ENCODE measurements around the gene NCS1.
"Not testable (repeated sequence)": the region's sequence is repeated elsewhere in the genome, so short reads cannot be mapped to it uniquely, and the experiment has no call there.

Gene NCS1

DNA sequence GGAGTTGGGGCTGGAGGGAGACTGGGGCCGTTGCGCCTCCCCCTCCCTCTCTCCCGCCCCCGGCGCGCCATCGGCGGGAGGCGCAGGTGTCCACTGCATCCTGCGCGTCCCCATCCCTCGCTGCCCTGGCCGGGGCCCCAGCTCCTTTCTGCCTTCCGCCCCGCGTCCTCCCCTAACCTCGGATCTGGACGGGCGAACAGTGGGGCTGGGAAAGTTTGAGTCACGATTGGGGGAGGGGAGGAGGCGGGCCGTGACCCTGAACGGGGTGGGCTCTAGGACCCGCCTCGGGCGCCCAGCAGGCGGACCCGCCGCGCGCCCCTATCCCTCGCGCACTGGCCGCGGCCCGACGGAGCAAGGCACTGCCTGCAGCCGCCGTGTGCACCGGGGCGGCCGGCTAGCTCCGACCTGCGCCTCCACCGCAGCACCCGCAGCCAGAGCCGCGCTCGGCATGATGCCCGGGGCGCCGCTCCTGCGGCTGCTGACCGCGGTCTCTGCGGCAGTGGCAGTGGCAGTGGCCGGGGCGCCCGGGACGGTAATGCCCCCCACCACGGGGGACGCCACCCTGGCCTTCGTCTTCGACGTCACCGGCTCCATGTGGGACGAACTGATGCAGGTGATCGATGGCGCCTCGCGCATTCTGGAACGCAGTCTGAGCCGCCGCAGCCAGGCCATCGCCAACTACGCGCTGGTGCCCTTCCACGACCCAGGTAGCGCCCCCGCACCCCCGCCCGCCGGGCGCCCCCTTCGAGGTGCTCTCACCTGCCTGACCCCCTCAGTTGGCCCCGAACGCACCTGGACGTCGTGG, 93.4 kb downstream of the NCS1 start, which contains the start of gene HMCN2:
TSS of gene HMCN2 (plus strand) at position 330 of the 805 bp plus-strand sequence. CDS start at position 449, 119 bp downstream.
- DNase-seq = no peak

- DNase-seq = no peak
These were observed 94.3 kb downstream of the NCS1 start for GRCh38 chr9:130266236-130267098.

GRCh38 chr9:130267930-130268329, 95.7 kb downstream of the NCS1 start:
- DNase-seq = no peak

DNA sequence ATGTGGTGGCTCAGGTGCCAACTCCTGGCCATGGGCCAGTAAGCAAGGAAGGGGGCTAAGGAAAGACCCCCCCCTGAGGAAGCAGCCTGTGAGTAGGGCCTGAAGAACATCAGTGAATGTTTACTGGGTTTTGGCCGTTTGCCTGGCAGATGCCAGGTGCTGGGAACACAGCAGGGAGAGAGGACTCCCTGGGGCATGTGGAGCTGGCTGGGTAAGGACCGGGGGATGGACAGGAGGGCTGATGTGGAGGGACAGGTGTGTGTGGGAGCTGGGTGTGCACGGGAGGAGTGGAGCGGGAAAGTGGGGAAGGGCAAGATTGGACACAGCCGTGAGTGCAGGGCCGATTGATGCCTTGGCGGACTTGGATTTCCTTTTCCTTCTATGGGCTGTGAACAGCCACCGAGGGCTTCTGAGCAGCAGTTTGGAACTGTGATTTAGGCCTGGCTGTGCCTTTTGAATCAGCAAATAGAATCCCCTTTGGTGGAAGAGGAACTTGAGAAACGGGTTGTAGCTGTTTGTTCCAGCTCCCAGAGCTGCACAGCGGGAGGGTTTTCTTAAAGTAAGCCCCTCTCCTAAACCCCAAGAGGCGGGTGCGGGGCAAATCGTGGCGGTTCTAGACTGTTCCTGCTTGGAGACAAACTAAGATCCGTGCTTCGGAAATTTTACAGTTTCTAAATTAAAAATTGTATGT, 96.5 kb downstream of the NCS1 start:
- no peak for DNase-seq

- DNase-seq = no peak
These were observed 99.3 kb downstream of the NCS1 start for GRCh38 chr9:130271473-130271872.

DNA sequence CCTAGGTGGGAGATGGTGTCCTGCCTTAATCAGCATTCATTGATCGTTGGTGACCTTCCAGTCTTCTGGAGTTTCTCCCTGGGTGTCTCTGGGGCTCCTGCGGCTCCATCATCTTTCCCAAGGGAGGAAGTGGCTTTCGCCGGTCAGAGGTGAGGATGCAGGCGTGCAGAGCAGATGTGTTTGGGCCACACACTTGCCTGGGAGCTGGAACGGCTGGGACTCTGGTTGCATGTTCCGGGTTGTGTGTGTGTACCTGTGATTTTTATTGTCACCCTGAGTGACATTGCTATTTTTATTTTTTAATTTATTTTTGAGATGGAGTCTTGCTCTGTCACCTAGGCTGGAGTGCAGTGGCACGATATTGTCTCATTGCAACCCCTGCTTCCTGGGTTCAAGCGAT, 103.0 kb downstream of the NCS1 start:
- DNase-seq = no peak

DNA sequence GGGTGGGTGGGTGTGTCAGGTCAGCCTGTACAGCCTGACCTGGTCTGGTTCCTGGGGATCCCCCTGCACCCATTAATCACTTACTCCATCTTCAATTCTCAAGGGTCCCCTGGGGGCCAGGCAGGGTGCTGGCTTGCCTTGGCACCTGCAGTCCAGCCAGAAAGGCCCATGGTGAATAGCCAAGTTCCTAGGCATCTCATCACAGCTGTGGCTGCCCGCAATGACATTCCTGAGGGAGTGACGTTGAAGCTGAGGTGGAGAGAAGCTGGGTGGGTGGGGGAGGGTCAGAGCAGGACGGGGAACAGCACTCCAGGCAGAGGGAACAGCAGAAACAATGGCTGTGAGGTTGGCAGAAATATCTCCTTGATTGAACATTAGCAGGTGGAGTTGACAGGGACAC, 103.9 kb downstream of the NCS1 start:
- DNase-seq = no peak

GRCh38 chr9:130276955-130277354, 104.8 kb downstream of the NCS1 start:
- DNase-seq = no peak

DNA sequence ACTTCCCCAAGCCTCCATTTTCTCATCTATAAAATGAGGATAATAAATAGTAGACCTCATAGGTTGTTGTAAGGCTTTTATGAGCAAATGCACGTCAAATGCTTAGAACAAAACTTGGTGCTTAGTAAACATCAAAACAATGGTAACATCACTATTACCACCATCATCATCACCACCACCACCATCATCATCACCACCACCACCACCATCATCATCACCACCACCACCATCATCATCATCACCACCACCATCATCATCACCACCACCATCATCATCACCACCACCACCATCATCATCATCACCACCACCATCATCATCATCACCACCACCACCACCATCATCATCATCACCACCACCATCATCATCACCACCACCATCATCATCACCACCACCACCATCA, 105.3 kb downstream of the NCS1 start:
- DNase-seq = not testable (repeated sequence)

GRCh38 chr9:130283539-130284248, 111.5 kb downstream of the NCS1 start:
- DNase-seq = no peak

DNA sequence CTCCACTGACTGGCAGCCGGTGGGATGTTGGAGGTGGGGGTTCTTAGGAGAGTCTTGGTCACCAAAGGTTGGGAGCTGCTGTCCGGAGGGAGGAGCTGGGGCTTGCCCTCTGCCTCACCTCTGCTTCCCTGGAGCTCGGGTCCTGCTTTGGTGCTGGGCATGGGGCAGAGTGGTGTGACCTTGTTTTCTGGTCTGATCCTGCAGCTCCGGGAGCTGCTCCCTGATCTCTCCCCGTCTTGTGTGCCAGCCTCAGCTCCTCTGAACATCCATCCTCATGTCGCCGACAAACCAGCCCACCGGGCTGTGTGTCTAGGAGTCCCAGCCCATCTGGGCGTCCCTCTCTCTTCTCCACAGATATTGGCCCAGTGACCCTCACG, 112.0 kb downstream of the NCS1 start:
- DNase-seq = no peak

- DNase-seq = no peak
These were observed 112.5 kb downstream of the NCS1 start for GRCh38 chr9:130284690-130285089.

DNA sequence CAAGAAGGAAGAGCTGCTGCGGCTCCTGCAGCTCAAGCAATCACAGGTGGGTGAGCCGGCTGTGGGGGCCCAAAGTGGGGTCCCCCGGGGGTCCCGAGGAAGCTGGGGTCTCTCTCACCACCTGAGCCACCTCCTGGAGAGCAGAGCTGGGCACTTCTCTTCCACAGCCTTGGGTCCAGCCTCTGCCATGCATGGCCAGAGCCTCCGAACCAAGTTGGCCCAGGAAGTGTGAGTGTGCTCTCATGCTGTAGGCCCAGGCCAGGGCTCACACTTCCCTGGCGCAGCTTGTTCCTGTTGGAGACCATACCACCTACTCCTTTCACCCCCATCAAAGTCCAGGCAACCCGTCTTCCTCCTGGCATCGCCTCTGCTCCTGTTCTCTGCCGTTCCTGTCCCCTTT, 113.1 kb downstream of the NCS1 start:
- no peak for DNase-seq

- DNase-seq = no peak
These were observed 114.0 kb downstream of the NCS1 start for GRCh38 chr9:130286072-130286770.
